Measurements from ENCODE around the gene DECR2.

The DECR2 gene

DNA sequence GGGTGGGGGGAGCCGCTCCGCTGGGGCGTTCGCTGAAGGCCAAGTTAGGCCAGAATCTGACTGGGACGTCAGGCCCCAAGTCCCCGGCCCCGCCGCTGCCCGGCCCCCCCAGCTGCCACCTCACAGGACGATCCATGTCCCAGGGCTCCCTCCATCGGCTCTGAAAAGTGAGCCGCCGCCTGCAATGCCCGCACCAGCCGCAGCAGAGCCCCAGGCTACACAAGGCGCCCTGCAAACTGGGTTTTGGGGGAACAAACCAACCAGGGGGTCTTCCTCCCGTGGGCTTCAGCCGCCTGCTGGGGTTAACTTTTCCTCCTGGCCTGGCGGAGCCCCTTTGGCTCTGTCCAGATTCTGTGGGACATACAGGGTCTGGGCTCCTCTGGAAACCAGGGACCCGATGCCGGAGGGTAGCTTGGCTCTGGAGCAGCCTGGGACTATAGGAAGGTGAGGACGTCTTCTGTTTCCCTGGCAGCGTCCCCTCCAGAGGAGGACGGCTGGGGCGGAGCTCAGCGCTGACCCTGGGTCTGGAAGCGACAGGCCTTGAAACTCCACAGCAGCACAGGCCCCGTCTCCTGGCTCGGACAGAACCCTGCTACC is 3.9 kb upstream of the DECR2 start:
- no peak overlapping the region for H3K4me3 ChIP-seq (ENCODE audit: low read depth, low read length)
- POLR2A ChIA-PET: no interaction called here
- TF ChIP-seq ZBTB7A (tag by site-specific recombination; IDR thresholded peaks at IDR 0.05; ENCODE audit: low read depth): 0 out of 2 replicates have a peak, but pooled peaks have one; percentile 43
- peak; percentile 95; the same call in 1 of the 2 replicates for TF ChIP-seq ZNF600 (tag by site-specific recombination; IDR thresholded peaks at IDR 0.05)
- no peak for TF ChIP-seq ZNF350 (tag by site-specific recombination; IDR thresholded peaks at IDR 0.05)
- TF ChIP-seq ZNF48 (tag by site-specific recombination; IDR thresholded peaks at IDR 0.05): no peak
- peak; percentile 59; the same call in 1 of the 2 replicates for TF ChIP-seq IKZF3 (tag by site-specific recombination; IDR thresholded peaks at IDR 0.05)
- TF ChIP-seq ZNF596 (tag by site-specific recombination; IDR thresholded peaks at IDR 0.05): no peak
- TF ChIP-seq, protein P1, sequence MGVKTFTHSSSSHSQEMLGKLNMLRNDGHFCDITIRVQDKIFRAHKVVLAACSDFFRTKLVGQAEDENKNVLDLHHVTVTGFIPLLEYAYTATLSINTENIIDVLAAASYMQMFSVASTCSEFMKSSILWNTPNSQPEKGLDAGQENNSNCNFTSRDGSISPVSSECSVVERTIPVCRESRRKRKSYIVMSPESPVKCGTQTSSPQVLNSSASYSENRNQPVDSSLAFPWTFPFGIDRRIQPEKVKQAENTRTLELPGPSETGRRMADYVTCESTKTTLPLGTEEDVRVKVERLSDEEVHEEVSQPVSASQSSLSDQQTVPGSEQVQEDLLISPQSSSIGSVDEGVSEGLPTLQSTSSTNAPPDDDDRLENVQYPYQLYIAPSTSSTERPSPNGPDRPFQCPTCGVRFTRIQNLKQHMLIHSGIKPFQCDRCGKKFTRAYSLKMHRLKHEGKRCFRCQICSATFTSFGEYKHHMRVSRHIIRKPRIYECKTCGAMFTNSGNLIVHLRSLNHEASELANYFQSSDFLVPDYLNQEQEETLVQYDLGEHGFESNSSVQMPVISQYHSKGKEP (tag by site-specific recombination; IDR thresholded peaks at IDR 0.05): no peak
- no peak for TF ChIP-seq ZNF830 (tag by site-specific recombination; IDR thresholded peaks at IDR 0.05; ENCODE audit: low read depth)
- TF ChIP-seq, protein P2, sequence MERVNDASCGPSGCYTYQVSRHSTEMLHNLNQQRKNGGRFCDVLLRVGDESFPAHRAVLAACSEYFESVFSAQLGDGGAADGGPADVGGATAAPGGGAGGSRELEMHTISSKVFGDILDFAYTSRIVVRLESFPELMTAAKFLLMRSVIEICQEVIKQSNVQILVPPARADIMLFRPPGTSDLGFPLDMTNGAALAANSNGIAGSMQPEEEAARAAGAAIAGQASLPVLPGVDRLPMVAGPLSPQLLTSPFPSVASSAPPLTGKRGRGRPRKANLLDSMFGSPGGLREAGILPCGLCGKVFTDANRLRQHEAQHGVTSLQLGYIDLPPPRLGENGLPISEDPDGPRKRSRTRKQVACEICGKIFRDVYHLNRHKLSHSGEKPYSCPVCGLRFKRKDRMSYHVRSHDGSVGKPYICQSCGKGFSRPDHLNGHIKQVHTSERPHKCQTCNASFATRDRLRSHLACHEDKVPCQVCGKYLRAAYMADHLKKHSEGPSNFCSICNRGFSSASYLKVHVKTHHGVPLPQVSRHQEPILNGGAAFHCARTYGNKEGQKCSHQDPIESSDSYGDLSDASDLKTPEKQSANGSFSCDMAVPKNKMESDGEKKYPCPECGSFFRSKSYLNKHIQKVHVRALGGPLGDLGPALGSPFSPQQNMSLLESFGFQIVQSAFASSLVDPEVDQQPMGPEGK (tag by site-specific recombination; IDR thresholded peaks at IDR 0.05): peak; percentile 93
- no peak for TF ChIP-seq ZNF768 (tag by site-specific recombination; IDR thresholded peaks at IDR 0.05)
- peak; percentile 41; the same call in 1 of the 2 replicates for TF ChIP-seq GLIS1 (tag by site-specific recombination; IDR thresholded peaks at IDR 0.05)
- TF ChIP-seq ZBTB20 (tag by site-specific recombination; IDR thresholded peaks at IDR 0.05): peak; percentile 99
- TF ChIP-seq ZNF843 (tag by site-specific recombination; IDR thresholded peaks at IDR 0.05): 0 out of 2 replicates have a peak, but pooled peaks have one; percentile 22
- 0 out of 2 replicates have a peak, but pooled peaks have one; percentile 21 for TF ChIP-seq ZNF10 (tag by site-specific recombination; IDR thresholded peaks at IDR 0.05)
- 0 out of 2 replicates have a peak, but pooled peaks have one; percentile 17 for TF ChIP-seq KLF16 (tag by site-specific recombination; IDR thresholded peaks at IDR 0.05)
- TF ChIP-seq, protein P3, sequence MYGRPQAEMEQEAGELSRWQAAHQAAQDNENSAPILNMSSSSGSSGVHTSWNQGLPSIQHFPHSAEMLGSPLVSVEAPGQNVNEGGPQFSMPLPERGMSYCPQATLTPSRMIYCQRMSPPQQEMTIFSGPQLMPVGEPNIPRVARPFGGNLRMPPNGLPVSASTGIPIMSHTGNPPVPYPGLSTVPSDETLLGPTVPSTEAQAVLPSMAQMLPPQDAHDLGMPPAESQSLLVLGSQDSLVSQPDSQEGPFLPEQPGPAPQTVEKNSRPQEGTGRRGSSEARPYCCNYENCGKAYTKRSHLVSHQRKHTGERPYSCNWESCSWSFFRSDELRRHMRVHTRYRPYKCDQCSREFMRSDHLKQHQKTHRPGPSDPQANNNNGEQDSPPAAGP (tag by site-specific recombination; IDR thresholded peaks at IDR 0.05): no peak
- peak; percentile 52; the same call in 1 of the 2 replicates for TF ChIP-seq ZNF2 (tag by site-specific recombination; IDR thresholded peaks at IDR 0.05)
- TF ChIP-seq ZNF114 (tag by site-specific recombination; IDR thresholded peaks at IDR 0.05): no peak
- TF ChIP-seq, protein P4, sequence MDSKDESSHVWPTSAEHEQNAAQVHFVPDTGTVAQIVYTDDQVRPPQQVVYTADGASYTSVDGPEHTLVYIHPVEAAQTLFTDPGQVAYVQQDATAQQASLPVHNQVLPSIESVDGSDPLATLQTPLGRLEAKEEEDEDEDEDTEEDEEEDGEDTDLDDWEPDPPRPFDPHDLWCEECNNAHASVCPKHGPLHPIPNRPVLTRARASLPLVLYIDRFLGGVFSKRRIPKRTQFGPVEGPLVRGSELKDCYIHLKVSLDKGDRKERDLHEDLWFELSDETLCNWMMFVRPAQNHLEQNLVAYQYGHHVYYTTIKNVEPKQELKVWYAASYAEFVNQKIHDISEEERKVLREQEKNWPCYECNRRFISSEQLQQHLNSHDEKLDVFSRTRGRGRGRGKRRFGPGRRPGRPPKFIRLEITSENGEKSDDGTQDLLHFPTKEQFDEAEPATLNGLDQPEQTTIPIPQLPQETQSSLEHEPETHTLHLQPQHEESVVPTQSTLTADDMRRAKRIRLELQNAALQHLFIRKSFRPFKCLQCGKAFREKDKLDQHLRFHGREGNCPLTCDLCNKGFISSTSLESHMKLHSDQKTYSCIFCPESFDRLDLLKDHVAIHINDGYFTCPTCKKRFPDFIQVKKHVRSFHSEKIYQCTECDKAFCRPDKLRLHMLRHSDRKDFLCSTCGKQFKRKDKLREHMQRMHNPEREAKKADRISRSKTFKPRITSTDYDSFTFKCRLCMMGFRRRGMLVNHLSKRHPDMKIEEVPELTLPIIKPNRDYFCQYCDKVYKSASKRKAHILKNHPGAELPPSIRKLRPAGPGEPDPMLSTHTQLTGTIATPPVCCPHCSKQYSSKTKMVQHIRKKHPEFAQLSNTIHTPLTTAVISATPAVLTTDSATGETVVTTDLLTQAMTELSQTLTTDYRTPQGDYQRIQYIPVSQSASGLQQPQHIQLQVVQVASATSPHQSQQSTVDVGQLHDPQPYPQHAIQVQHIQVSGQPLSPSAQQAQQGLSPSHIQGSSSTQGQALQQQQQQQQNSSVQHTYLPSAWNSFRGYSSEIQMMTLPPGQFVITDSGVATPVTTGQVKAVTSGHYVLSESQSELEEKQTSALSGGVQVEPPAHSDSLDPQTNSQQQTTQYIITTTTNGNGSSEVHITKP (tag by site-specific recombination; IDR thresholded peaks at IDR 0.05): peak; percentile 42
- TF ChIP-seq ZBTB21 (tag by site-specific recombination; IDR thresholded peaks at IDR 0.05): no peak
- peak; percentile 60 for TF ChIP-seq ZBTB8A (tag by site-specific recombination; IDR thresholded peaks at IDR 0.05)
- TF ChIP-seq ZNF341 (tag by site-specific recombination; IDR thresholded peaks at IDR 0.05; ENCODE audit: low read depth): 0 out of 2 replicates have a peak, but pooled peaks have one; percentile 13
- 0 out of 2 replicates have a peak, but pooled peaks have one; percentile 14 for TF ChIP-seq ZNF391 (tag by site-specific recombination; IDR thresholded peaks at IDR 0.05; ENCODE audit: borderline replicate concordance, low read depth)
- peak; percentile 28; the same call in 1 of the 2 replicates for TF ChIP-seq SP2 (tag by site-specific recombination; IDR thresholded peaks at IDR 0.05)
- TF ChIP-seq, protein P5, sequence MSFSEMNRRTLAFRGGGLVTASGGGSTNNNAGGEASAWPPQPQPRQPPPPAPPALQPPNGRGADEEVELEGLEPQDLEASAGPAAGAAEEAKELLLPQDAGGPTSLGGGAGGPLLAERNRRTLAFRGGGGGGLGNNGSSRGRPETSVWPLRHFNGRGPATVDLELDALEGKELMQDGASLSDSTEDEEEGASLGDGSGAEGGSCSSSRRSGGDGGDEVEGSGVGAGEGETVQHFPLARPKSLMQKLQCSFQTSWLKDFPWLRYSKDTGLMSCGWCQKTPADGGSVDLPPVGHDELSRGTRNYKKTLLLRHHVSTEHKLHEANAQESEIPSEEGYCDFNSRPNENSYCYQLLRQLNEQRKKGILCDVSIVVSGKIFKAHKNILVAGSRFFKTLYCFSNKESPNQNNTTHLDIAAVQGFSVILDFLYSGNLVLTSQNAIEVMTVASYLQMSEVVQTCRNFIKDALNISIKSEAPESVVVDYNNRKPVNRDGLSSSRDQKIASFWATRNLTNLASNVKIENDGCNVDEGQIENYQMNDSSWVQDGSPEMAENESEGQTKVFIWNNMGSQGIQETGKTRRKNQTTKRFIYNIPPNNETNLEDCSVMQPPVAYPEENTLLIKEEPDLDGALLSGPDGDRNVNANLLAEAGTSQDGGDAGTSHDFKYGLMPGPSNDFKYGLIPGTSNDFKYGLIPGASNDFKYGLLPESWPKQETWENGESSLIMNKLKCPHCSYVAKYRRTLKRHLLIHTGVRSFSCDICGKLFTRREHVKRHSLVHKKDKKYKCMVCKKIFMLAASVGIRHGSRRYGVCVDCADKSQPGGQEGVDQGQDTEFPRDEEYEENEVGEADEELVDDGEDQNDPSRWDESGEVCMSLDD (tag by site-specific recombination; IDR thresholded peaks at IDR 0.05): peak; percentile 52; the same call in 1 of the 2 replicates

More for the DNA sequence above, 3.9 kb upstream of the DECR2 start:
- Histone ChIP-seq H3K4me1 (ENCODE audit: control insufficient read depth, insufficient read depth, low read length) (no peaks in the 10 kb centered on the region), H3K27ac (ENCODE audit: extremely low read depth, low read depth, low read length) (peak overlapping the region; percentile 46; the same call in 1 of the 2 replicates), H3K36me3 (ENCODE audit: control insufficient read depth in 2 of 2, insufficient read depth in 1 of 2, low read length in 2 of 2) (peaks cover 0 to 27% of the 10 kb centered on the region in 2 experiments; a peak in 1 of 3 replicates), H3K9me3 (ENCODE audit: control insufficient read depth, insufficient read depth, low read depth, low read length) (no peaks in the 10 kb centered on the region)
- CTCF ChIA-PET: no interaction called here
